ENCODE data around the gene TSC2. TPM values are rescaled to one million over a fixed set of nuclear protein-coding genes. Genes with fewer than 3 reads are reported as not detected.

The TSC2 gene
- polyA plus RNA-seq, 1 donor (not counting 4 experiments of a cell fraction or from before 2014, with no cell fraction given): 22.6 TPM

DNA sequence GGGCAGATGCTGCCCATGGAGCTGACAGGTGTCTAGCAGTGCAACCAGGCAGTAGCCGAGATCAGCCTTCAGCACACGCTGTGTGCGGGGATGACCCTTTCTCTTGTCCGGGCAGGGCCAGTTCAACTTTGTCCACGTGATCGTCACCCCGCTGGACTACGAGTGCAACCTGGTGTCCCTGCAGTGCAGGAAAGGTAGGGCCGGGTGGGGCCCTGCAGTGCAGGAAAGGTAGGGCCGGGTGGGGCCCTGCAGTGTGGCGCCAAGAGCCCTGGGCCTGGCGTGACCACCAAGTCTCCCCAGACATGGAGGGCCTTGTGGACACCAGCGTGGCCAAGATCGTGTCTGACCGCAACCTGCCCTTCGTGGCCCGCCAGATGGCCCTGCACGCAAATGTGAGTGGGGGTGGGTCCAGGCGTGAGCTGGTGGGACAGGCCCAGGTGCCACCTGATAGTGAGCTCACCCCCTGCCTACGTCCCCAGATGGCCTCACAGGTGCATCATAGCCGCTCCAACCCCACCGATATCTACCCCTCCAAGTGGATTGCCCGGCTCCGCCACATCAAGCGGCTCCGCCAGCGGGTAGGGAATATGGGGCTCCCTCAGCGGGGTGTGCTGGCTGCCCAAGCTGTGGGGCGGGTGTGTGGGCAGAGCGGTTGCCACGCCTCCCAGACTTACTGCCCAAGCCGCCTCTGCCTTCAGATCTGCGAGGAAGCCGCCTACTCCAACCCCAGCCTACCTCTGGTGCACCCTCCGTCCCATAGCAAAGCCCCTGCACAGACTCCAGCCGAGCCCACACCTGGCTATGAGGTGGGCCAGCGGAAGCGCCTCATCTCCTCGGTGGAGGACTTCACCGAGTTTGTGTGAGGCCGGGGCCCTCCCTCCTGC is 40.2 kb downstream of the TSC2 start:
- no peak overlapping the region for H3K27ac ChIP-seq (ENCODE audit: control insufficient read depth, insufficient read depth, low read length)
- no peaks in the 10 kb centered on the region for H3K79me2 ChIP-seq (ENCODE audit: control insufficient read depth, insufficient read depth, low read length)
- no peak overlapping the region for H3K9ac ChIP-seq (ENCODE audit: control insufficient read depth, extremely low read depth, insufficient read depth, low read length)
- no peaks in the 10 kb centered on the region for H3K9me3 ChIP-seq (ENCODE audit: control insufficient read depth, low read depth, low read length)
- dilution Hi-C loops (cut with MboI; ENCODE audit: extremely low pct_ligation_motif_present, low sequenced_read_pairs): no loop called here
- H3K4me1 ChIP-seq (ENCODE audit: control insufficient read depth, extremely low read depth, insufficient read depth, low read length): peaks cover 29% of the 10 kb centered on the region
- H4K20me1 ChIP-seq (ENCODE audit: control insufficient read depth, extremely low read depth, insufficient read depth, low read length): peaks cover 19% of the 10 kb centered on the region
- no peaks in the 10 kb centered on the region for H3K27me3 ChIP-seq (ENCODE audit: control insufficient read depth, extremely low read depth, insufficient read depth, low read length)
- DNase-seq (ENCODE audit: low read depth, low spot score) (no peak), FAIRE-seq (no peak)
- no peak overlapping the region for H2AFZ ChIP-seq (ENCODE audit: control insufficient read depth, low read length)
- no peaks in the 10 kb centered on the region for H3K9me1 ChIP-seq (ENCODE audit: control insufficient read depth, extremely low read depth, insufficient read depth, low read length)
- no peak overlapping the region for H3K4me2 ChIP-seq (ENCODE audit: control insufficient read depth, extremely low read depth, insufficient read depth, low read depth, low read length)
- no peak for TF ChIP-seq EZH2 (IDR thresholded peaks at IDR 0.05; ENCODE audit: low read length)
- TF ChIP-seq, protein P1, sequence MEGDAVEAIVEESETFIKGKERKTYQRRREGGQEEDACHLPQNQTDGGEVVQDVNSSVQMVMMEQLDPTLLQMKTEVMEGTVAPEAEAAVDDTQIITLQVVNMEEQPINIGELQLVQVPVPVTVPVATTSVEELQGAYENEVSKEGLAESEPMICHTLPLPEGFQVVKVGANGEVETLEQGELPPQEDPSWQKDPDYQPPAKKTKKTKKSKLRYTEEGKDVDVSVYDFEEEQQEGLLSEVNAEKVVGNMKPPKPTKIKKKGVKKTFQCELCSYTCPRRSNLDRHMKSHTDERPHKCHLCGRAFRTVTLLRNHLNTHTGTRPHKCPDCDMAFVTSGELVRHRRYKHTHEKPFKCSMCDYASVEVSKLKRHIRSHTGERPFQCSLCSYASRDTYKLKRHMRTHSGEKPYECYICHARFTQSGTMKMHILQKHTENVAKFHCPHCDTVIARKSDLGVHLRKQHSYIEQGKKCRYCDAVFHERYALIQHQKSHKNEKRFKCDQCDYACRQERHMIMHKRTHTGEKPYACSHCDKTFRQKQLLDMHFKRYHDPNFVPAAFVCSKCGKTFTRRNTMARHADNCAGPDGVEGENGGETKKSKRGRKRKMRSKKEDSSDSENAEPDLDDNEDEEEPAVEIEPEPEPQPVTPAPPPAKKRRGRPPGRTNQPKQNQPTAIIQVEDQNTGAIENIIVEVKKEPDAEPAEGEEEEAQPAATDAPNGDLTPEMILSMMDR (optimal IDR thresholded peaks at IDR 0.05 in 1 of 3, IDR thresholded peaks at IDR 0.05 in 1 of 3, conservative IDR thresholded peaks at IDR 0.05 in 1 of 3; ENCODE audit: extremely low read depth in 1 of 3, insufficient read depth in 2 of 3, low read length in 3 of 3): no peak
- H3K36me3 ChIP-seq (ENCODE audit: control insufficient read depth in 2 of 2, extremely low read depth in 1 of 2, insufficient read depth in 2 of 2, low read length in 2 of 2): peaks cover 24 to 40% of the 10 kb centered on the region in 2 experiments
- no peak overlapping the region for H3K4me3 ChIP-seq (ENCODE audit: control insufficient read depth in 2 of 3, extremely low read depth in 1 of 3, insufficient read depth in 2 of 3, low read depth in 1 of 3, low read length in 3 of 3)

DNA sequence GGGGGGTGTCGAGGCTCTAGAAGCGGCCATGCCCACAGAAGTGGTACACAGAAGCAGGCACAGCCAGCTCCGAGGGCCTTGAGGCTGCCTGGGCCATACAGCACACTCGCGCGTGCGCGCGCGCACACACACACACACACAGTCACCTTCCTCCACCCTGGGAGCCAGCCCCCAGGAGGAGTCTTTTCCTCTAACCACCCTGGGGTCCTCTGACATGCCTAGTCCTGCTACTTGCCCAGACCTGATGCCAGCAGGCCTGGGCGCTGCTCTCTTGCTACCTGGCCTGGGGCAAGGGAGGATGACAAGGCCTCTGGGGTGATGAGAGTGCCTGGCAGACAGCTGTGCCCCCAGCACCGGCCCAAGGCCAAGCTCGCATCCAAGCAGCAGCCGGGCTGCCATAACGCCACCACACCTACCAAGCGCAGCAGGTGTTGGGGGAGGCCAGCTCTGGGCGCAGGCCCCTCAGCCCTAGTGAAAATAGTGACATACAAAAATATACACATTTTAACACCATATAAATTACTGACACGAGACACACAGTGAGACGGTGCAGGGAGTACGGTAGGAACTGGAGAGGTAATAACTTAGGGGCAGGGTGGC is 41.1 kb downstream of the TSC2 start:
- peaks cover 24 to 41% of the 10 kb centered on the region in 2 experiments for H3K36me3 ChIP-seq (ENCODE audit: control insufficient read depth in 2 of 2, extremely low read depth in 1 of 2, insufficient read depth in 2 of 2, low read length in 2 of 2)
- H3K9me3 ChIP-seq (ENCODE audit: control insufficient read depth, low read depth, low read length): no peaks in the 10 kb centered on the region
- no peak overlapping the region for H3K9ac ChIP-seq (ENCODE audit: control insufficient read depth, extremely low read depth, insufficient read depth, low read length)
- no peaks in the 10 kb centered on the region for H3K79me2 ChIP-seq (ENCODE audit: control insufficient read depth, insufficient read depth, low read length)
- peaks cover 29% of the 10 kb centered on the region for H3K4me1 ChIP-seq (ENCODE audit: control insufficient read depth, extremely low read depth, insufficient read depth, low read length)
- DNase-seq (ENCODE audit: low read depth, low spot score): peak; percentile 75
- no peaks in the 10 kb centered on the region for H3K9me1 ChIP-seq (ENCODE audit: control insufficient read depth, extremely low read depth, insufficient read depth, low read length)
- H3K27ac ChIP-seq (ENCODE audit: control insufficient read depth, insufficient read depth, low read length): no peak overlapping the region
- dilution Hi-C loops (cut with MboI; ENCODE audit: extremely low pct_ligation_motif_present, low sequenced_read_pairs): no loop called here
- H3K4me2 ChIP-seq (ENCODE audit: control insufficient read depth, extremely low read depth, insufficient read depth, low read depth, low read length): peak overlapping the region; percentile 22
- no peak for TF ChIP-seq EZH2 (IDR thresholded peaks at IDR 0.05; ENCODE audit: low read length)
- TF ChIP-seq, protein P1 (optimal IDR thresholded peaks at IDR 0.05 in 1 of 3, IDR thresholded peaks at IDR 0.05 in 1 of 3, conservative IDR thresholded peaks at IDR 0.05 in 1 of 3; ENCODE audit: extremely low read depth in 1 of 3, insufficient read depth in 2 of 3, low read length in 3 of 3): no peak
- FAIRE-seq: peak; percentile 23
- H4K20me1 ChIP-seq (ENCODE audit: control insufficient read depth, extremely low read depth, insufficient read depth, low read length): peaks cover 19% of the 10 kb centered on the region
- H2AFZ ChIP-seq (ENCODE audit: control insufficient read depth, low read length): no peak overlapping the region
- H3K27me3 ChIP-seq (ENCODE audit: control insufficient read depth, extremely low read depth, insufficient read depth, low read length): no peaks in the 10 kb centered on the region
- H3K4me3 ChIP-seq (ENCODE audit: control insufficient read depth in 2 of 3, extremely low read depth in 1 of 3, insufficient read depth in 2 of 3, low read depth in 1 of 3, low read length in 3 of 3): no peak overlapping the region

All from keratinocyte (primary cell).